H9 (cell line): ENCODE results near the gene ST6GALNAC3. TPM values are rescaled to one million over a fixed set of nuclear protein-coding genes. Genes with fewer than 3 reads are reported as not detected.
A peak's percentile ranks its signal among the peaks of the same experiment; 100 is the strongest.

ENCODE experiments used
- DNase-seq: peaks from one replicate; pipeline ENCODE4 v3.0.0-alpha.2; 2017
- H2AFZ ChIP-seq: one replicate; pipeline ENCODE4 v1.6.1; 2013; ENCODE audit warnings: mild to moderate bottlenecking, low read length, control low read depth, moderate library complexity
- H2AK5ac ChIP-seq: 2 replicates; pipeline ENCODE4 v1.6.1; 2013; ENCODE audit warnings: low read length, control low read depth, mixed read lengths; ENCODE audit not compliant: insufficient read length
- H2BK120ac ChIP-seq: one replicate; pipeline ENCODE4 v1.6.1; 2013; ENCODE audit warnings: low read depth, mild to moderate bottlenecking, low read length, control low read depth, inconsistent platforms; ENCODE audit not compliant: poor library complexity, severe bottlenecking
- H2BK12ac ChIP-seq: 2 replicates; pipeline ENCODE4 v1.6.1; 2013; ENCODE audit warnings: low read length, control low read depth, mixed read lengths, low read depth; ENCODE audit not compliant: insufficient read length
- H2BK15ac ChIP-seq: 2 replicates; pipeline ENCODE4 v1.6.1; 2013; ENCODE audit warnings: low read depth, low read length, control low read depth
- H2BK20ac ChIP-seq: one replicate; pipeline ENCODE4 v1.6.1; 2013; ENCODE audit warnings: low read depth, mild to moderate bottlenecking, low read length, control low read depth, inconsistent platforms; ENCODE audit not compliant: poor library complexity, severe bottlenecking
- H2BK5ac ChIP-seq: 2 replicates; pipeline ENCODE4 v1.6.1; 2013; ENCODE audit warnings: low read length, control low read depth, mixed read lengths; ENCODE audit not compliant: insufficient read length
- H3K14ac ChIP-seq: 2 replicates; pipeline ENCODE4 v1.6.1; 2013; ENCODE audit warnings: low read length, control low read depth; ENCODE audit not compliant: insufficient read depth
- H3K18ac ChIP-seq: 2 replicates; pipeline ENCODE4 v1.6.1; 2013; ENCODE audit warnings: low read depth, mild to moderate bottlenecking, mixed read lengths, low read length, control low read depth; ENCODE audit not compliant: insufficient read length
- H3K23ac ChIP-seq: 2 replicates; pipeline ENCODE4 v1.6.1; 2013; ENCODE audit warnings: low read length, control low read depth, mixed read lengths, low read depth; ENCODE audit not compliant: insufficient read length
- H3K23me2 ChIP-seq: 2 replicates; pipeline ENCODE4 v1.6.1; 2013; ENCODE audit warnings: low read depth, mild to moderate bottlenecking, mixed read lengths, low read length, control low read depth; ENCODE audit not compliant: insufficient read length, poor library complexity, severe bottlenecking
- H3K27ac ChIP-seq: 2 replicates; pipeline ENCODE4 v1.5.1; 2013; ENCODE audit warnings: low read length, control low read depth, mixed read lengths, low read depth; ENCODE audit not compliant: insufficient read length
- H3K27me3 ChIP-seq: 2 replicates; pipeline ENCODE4 v1.6.1; 2013; ENCODE audit warnings: low read length, control low read depth, inconsistent platforms; ENCODE audit not compliant: insufficient read depth
- H3K4ac ChIP-seq: 2 replicates; pipeline ENCODE4 v1.6.1; 2013; ENCODE audit warnings: low read depth, mild to moderate bottlenecking, control low read depth, inconsistent platforms, low read length, moderate library complexity
- H3K4me1 ChIP-seq: 2 replicates; pipeline ENCODE4 v1.6.1; 2013; ENCODE audit warnings: low read length, control low read depth, inconsistent platforms; ENCODE audit not compliant: insufficient read depth
- H3K4me2 ChIP-seq: 2 replicates; pipeline ENCODE4 v1.6.1; 2013; ENCODE audit warnings: low read length, control low read depth, mixed read lengths; ENCODE audit not compliant: insufficient read length, insufficient read depth
- H3K56ac ChIP-seq: 2 replicates; pipeline ENCODE4 v1.6.1; 2013; ENCODE audit warnings: low read depth, mild to moderate bottlenecking, mixed read lengths, low read length, control low read depth; ENCODE audit not compliant: insufficient read length
- H3K79me1 ChIP-seq: 2 replicates; pipeline ENCODE4 v1.6.1; 2013; ENCODE audit warnings: low read depth, mild to moderate bottlenecking, moderate library complexity, low read length, control low read depth, inconsistent platforms; ENCODE audit not compliant: insufficient read depth, poor library complexity, severe bottlenecking
- H3K79me2 ChIP-seq: 2 replicates; pipeline ENCODE4 v1.6.1; 2013; ENCODE audit warnings: low read length, control low read depth, inconsistent platforms; ENCODE audit not compliant: insufficient read depth
- H3K9ac ChIP-seq: 2 replicates; pipeline ENCODE4 v1.6.1; 2013; ENCODE audit warnings: low read length, control low read depth, mixed read lengths; ENCODE audit not compliant: insufficient read length; ENCODE audit errors: extremely low read depth
- H3K9me3 ChIP-seq: one replicate; pipeline ENCODE4 v1.6.1; 2013; ENCODE audit warnings: low read depth, low read length, inconsistent platforms; ENCODE audit not compliant: control insufficient read depth
- H3T11ph ChIP-seq: one replicate; pipeline ENCODE4 v1.6.1; 2013; ENCODE audit warnings: mild to moderate bottlenecking, low read length, control low read depth, inconsistent platforms
- H4K20me1 ChIP-seq: one replicate; pipeline ENCODE4 v1.6.1; 2013; ENCODE audit not compliant: control insufficient read depth, insufficient read length, insufficient read depth
- H4K5ac ChIP-seq: 2 replicates; pipeline ENCODE4 v1.6.1; 2013; ENCODE audit warnings: low read depth, mild to moderate bottlenecking, mixed read lengths, low read length, control low read depth; ENCODE audit not compliant: insufficient read length
- H4K8ac ChIP-seq: replicated peaks from 2 replicates; pipeline ENCODE4 v1.6.1; 2013; ENCODE audit warnings: low read length, control low read depth, mixed read lengths, low read depth; ENCODE audit not compliant: insufficient read length
- H4K91ac ChIP-seq: 2 replicates; pipeline ENCODE4 v1.6.1; 2013; ENCODE audit warnings: low read depth, mild to moderate bottlenecking, moderate library complexity, mixed read lengths, low read length, control low read depth; ENCODE audit not compliant: insufficient read length
- H3K27ac Mint-ChIP-seq, 3 experiments: 2 replicates in 2 of 3; 3 replicates in 1 of 3; pipeline ENCODE4 v1.8.0; 2020 to 2021; ENCODE audit warnings: mixed read lengths in 3 of 3, mild to moderate bottlenecking in 1 of 3, moderate library complexity in 1 of 3
- H3K27me3 Mint-ChIP-seq: 2 replicates; pipeline ENCODE4 v1.8.0; 2021; ENCODE audit warnings: low read depth, mild to moderate bottlenecking, moderate library complexity, mixed read lengths
- H3K36me3 Mint-ChIP-seq, 3 experiments: 2 replicates in 2 of 3; 3 replicates in 1 of 3; pipeline ENCODE4 v1.8.0; 2020 to 2021; ENCODE audit warnings: low read depth in 3 of 3, mixed read lengths in 3 of 3; ENCODE audit not compliant: insufficient read depth in 1 of 3
- H3K4me1 Mint-ChIP-seq, 2 experiments: 2 replicates each; pipeline ENCODE4 v1.8.0; 2020; ENCODE audit warnings: mixed read lengths in 2 of 2
- H3K4me3 Mint-ChIP-seq, 2 experiments: 2 replicates in 1 of 2; 3 replicates in 1 of 2; pipeline ENCODE4 v1.8.0; 2020 to 2021; ENCODE audit warnings: mild to moderate bottlenecking in 2 of 2, mixed read lengths in 2 of 2, moderate library complexity in 1 of 2
- H3K9me3 Mint-ChIP-seq, 2 experiments: 2 replicates in 1 of 2; 3 replicates in 1 of 2; pipeline ENCODE4 v1.8.0; 2020; ENCODE audit warnings: mild to moderate bottlenecking in 2 of 2, mixed read lengths in 2 of 2, moderate library complexity in 1 of 2
- WGBS: extraction: QIAGEN DNeasy Blood & Tissue Kit; methylation state at CpG from one replicate; pipeline ENCODE4 v1.1.7; 2013; ENCODE audit warnings: missing lambda C conversion rate, low lambda C conversion rate, mixed read lengths; ENCODE audit not compliant: insufficient read length; ENCODE audit errors: extremely low coverage; 5-methylcytosine and 5-hydroxymethylcytosine counted together
- total RNA-seq: library from RNA; stranded (reverse); gene quantifications from 2 replicates; pipeline ENCODE4 v1.2.1, GENCODE V29; 2021
- TF ChIP-seq, protein P1 (sequence below): fragments of 200-600 bp; sonication (generic); conservative IDR thresholded peaks from 3 replicates; pipeline ENCODE4 v1.8.0; 2021; ENCODE audit warnings: antibody characterized with exemption, mild to moderate bottlenecking

Gene ST6GALNAC3
- total RNA-seq, 1 experiment from 2014 or later = 11.2 TPM

DNA sequence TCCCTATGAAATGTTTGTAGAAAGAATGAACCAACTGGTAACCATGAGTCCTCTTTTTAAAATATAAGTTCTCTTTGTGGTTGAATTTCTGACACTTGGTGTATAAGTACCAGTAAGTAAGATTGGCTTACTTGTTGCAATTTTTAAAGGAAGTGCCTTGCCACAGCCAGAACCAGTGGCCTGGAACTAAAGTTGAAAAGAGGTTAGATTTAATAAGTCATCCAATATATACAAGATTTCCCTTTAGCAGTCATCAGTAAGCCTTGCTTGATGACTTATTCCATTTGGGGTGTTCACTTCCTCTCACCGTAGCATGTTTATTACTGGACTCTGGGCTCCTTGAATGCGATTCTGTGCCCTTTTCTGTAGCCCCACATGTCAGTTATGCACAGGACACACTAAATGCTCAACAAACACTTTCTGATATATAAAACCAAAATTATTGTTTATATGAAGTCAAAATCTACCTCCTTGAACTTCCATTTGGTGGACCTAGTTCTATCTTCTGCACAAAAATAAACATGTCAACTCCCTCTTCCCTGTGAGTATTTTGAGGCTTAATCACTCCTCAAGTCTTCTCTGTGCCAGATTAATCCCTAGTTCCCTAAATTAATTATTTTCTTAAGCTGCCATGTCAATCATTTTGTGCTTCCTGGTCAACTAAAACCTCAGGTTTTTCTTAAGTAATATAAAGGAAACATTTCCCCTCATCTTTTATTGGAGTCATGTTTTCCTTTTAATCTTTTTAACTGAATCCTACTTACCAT lies 218.1 kb downstream of the ST6GALNAC3 start:
- Histone ChIP-seq H3K56ac (no peak overlapping the region), H3K27me3 (no peaks in the 10 kb centered on the region)
- no peak overlapping the region for H3K27ac Mint-ChIP-seq

More for the DNA sequence above, 218.1 kb downstream of the ST6GALNAC3 start:
- Histone ChIP-seq H3K14ac (no peak overlapping the region), H4K8ac (no peak overlapping the region), H4K5ac (no peak overlapping the region), H3K9me3 (no peaks in the 10 kb centered on the region), H3K4ac (no peak overlapping the region), H2BK120ac (no peak overlapping the region), H3K4me2 (no peak overlapping the region), H2BK12ac (no peak overlapping the region), H2BK5ac (no peak overlapping the region), H2AK5ac (no peak overlapping the region), H3K79me2 (no peaks in the 10 kb centered on the region), H4K91ac (no peak overlapping the region), H3K23me2 (no peaks in the 10 kb centered on the region), H3K4me1 (peaks cover 8% of the 10 kb centered on the region; the same call in 1 of the 2 replicates), H3K23ac (no peak overlapping the region), H3K18ac (no peak overlapping the region), H3T11ph (no peak overlapping the region), H2BK15ac (no peak overlapping the region), H3K79me1 (no peaks in the 10 kb centered on the region), H3K27ac (no peak overlapping the region), H4K20me1 (no peaks in the 10 kb centered on the region), H3K9ac (no peak overlapping the region), H2BK20ac (peak overlapping the region; percentile 45), H2AFZ (no peak overlapping the region)
- Mint-ChIP-seq H3K4me3 (no peak overlapping the region), H3K27me3 (no peaks in the 10 kb centered on the region), H3K4me1 (peaks cover 52 to 64% of the 10 kb centered on the region in 2 experiments), H3K36me3 (no peaks in the 10 kb centered on the region), H3K9me3 (no peaks in the 10 kb centered on the region)
- no peak for DNase-seq
- TF ChIP-seq, protein P1, sequence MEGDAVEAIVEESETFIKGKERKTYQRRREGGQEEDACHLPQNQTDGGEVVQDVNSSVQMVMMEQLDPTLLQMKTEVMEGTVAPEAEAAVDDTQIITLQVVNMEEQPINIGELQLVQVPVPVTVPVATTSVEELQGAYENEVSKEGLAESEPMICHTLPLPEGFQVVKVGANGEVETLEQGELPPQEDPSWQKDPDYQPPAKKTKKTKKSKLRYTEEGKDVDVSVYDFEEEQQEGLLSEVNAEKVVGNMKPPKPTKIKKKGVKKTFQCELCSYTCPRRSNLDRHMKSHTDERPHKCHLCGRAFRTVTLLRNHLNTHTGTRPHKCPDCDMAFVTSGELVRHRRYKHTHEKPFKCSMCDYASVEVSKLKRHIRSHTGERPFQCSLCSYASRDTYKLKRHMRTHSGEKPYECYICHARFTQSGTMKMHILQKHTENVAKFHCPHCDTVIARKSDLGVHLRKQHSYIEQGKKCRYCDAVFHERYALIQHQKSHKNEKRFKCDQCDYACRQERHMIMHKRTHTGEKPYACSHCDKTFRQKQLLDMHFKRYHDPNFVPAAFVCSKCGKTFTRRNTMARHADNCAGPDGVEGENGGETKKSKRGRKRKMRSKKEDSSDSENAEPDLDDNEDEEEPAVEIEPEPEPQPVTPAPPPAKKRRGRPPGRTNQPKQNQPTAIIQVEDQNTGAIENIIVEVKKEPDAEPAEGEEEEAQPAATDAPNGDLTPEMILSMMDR = no peak
- no CpG with 5 or more reads among the region's 2 CpGs for WGBS
